ENCODE measurements around the gene TEX2. TPM values are rescaled to one million over a fixed set of nuclear protein-coding genes. Genes with fewer than 3 reads are reported as not detected.

The TEX2 gene
- total and polyA plus RNA-seq, 2 experiments from 2014 or later: 27.9 to 37.7 TPM

GRCh38 chr17:64109400-64109799 is 153.7 kb downstream of the TEX2 start:
- Histone ChIP-seq H3K4me1 (ENCODE audit: insufficient read depth) (peaks cover 3% of the 10 kb centered on the region), H3K9me2 (replicated peaks; ENCODE audit: insufficient read depth) (no peaks in the 10 kb centered on the region), H3K9me3 (ENCODE audit: low read depth) (no peaks in the 10 kb centered on the region), H3K27ac (no peak overlapping the region), H3K4me3 (no peak overlapping the region), H3K4me2 (no peak overlapping the region), H3K27me3 (no peaks in the 10 kb centered on the region), H2AFZ (no peak overlapping the region), H3K79me2 (peaks cover 67% of the 10 kb centered on the region), H3K36me3 (replicated peaks; ENCODE audit: insufficient read depth, low read depth) (no peaks in the 10 kb centered on the region), H4K20me1 (ENCODE audit: insufficient read depth, poor library complexity, severe bottlenecking) (no peaks in the 10 kb centered on the region)
- WGBS (ENCODE audit: low lambda C conversion rate, missing lambda C conversion rate): 70% methylated on average over 5 of the region's 5 CpGs
- DNase-seq (ENCODE audit: low spot score): no peak
- no peak for TF ChIP-seq EZH2 (IDR thresholded peaks at IDR 0.05; ENCODE audit: borderline replicate concordance)
- TF ChIP-seq CTCF (IDR thresholded peaks at IDR 0.05; ENCODE audit: poor library complexity): no peak
- no peak for TF ChIP-seq EZH2phosphoT487 (IDR thresholded peaks at IDR 0.05; ENCODE audit: low read depth, severe bottlenecking, unreplicated experiment)

- no peak for DNase-seq (ENCODE audit: low spot score)
- peaks cover 63% of the 10 kb centered on the region for H3K79me2 ChIP-seq
- no peak overlapping the region for H3K4me2 ChIP-seq
- H2AFZ ChIP-seq: no peak overlapping the region
- H3K27ac ChIP-seq: no peak overlapping the region
- H3K9me2 ChIP-seq (replicated peaks; ENCODE audit: insufficient read depth): no peaks in the 10 kb centered on the region
- TF ChIP-seq CTCF (IDR thresholded peaks at IDR 0.05; ENCODE audit: poor library complexity) (no peak), EZH2phosphoT487 (IDR thresholded peaks at IDR 0.05; ENCODE audit: low read depth, severe bottlenecking, unreplicated experiment) (no peak), EZH2 (IDR thresholded peaks at IDR 0.05; ENCODE audit: borderline replicate concordance) (no peak)
- H3K27me3 ChIP-seq: no peaks in the 10 kb centered on the region
- 86% methylated on average over 5 of the region's 5 CpGs for WGBS (ENCODE audit: low lambda C conversion rate, missing lambda C conversion rate)
- no peak overlapping the region for H3K4me3 ChIP-seq
- H3K9me3 ChIP-seq (ENCODE audit: low read depth): no peaks in the 10 kb centered on the region
- peaks cover 3% of the 10 kb centered on the region for H3K4me1 ChIP-seq (ENCODE audit: insufficient read depth)
- H4K20me1 ChIP-seq (ENCODE audit: insufficient read depth, poor library complexity, severe bottlenecking): no peaks in the 10 kb centered on the region
- no peaks in the 10 kb centered on the region for H3K36me3 ChIP-seq (replicated peaks; ENCODE audit: insufficient read depth, low read depth)
Measured at GRCh38 chr17:64107500-64108236, 155.4 kb downstream of the TEX2 start.

GRCh38 chr17:64106918-64107317 is 156.1 kb downstream of the TEX2 start:
- Histone ChIP-seq H3K4me3 (no peak overlapping the region), H3K79me2 (peaks cover 68% of the 10 kb centered on the region), H4K20me1 (ENCODE audit: insufficient read depth, poor library complexity, severe bottlenecking) (no peaks in the 10 kb centered on the region), H3K4me2 (no peak overlapping the region), H2AFZ (no peak overlapping the region), H3K9me3 (ENCODE audit: low read depth) (no peaks in the 10 kb centered on the region), H3K4me1 (ENCODE audit: insufficient read depth) (peaks cover 3% of the 10 kb centered on the region), H3K27me3 (no peaks in the 10 kb centered on the region), H3K9me2 (replicated peaks; ENCODE audit: insufficient read depth) (no peaks in the 10 kb centered on the region), H3K36me3 (replicated peaks; ENCODE audit: insufficient read depth, low read depth) (no peaks in the 10 kb centered on the region), H3K27ac (no peak overlapping the region)
- TF ChIP-seq EZH2 (IDR thresholded peaks at IDR 0.05; ENCODE audit: borderline replicate concordance) (no peak), EZH2phosphoT487 (IDR thresholded peaks at IDR 0.05; ENCODE audit: low read depth, severe bottlenecking, unreplicated experiment) (no peak), CTCF (IDR thresholded peaks at IDR 0.05; ENCODE audit: poor library complexity) (no peak)
- no peak for DNase-seq (ENCODE audit: low spot score)
- 92% methylated on average over 3 of the region's 3 CpGs for WGBS (ENCODE audit: low lambda C conversion rate, missing lambda C conversion rate)
